ENCODE results near the gene CNOT6. TPM values are rescaled to one million over a fixed set of nuclear protein-coding genes. Genes with fewer than 3 reads are reported as not detected.

CNOT6 gene
- total RNA-seq, 1 donor from 2014 or later = 38.5 TPM

DNA sequence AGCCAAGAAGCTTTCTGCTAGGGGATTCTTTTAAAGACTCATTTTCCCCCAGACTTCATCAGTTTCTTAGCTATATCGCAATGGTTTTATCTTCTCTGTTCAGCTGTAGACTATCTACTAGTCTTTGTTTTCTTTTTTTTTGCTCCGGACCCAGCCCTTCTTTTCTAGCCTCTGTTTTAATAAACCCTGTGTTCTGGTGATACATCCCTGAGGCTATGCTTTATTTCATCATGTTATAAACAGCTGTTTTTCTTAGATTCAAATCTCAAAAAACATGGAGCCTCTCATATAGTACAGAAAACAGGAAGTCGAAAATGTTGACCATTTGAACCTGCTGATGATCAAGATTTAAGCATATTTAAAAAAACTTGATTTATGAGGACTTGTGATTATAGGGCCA lies 59.4 kb downstream of the CNOT6 start:
- no peak overlapping the region for H3K4me3 ChIP-seq
- peaks cover 27% of the 10 kb centered on the region for H3K36me3 ChIP-seq
- H3K27me3 ChIP-seq = no peaks in the 10 kb centered on the region
- H4K20me1 ChIP-seq (ENCODE audit: low read depth) = peaks cover 20% of the 10 kb centered on the region
- DNase-seq (ENCODE audit: low spot score) = no peak
- H3K36me3 Mint-ChIP-seq = peaks cover 54% of the 10 kb centered on the region
- TF ChIP-seq, protein P1, sequence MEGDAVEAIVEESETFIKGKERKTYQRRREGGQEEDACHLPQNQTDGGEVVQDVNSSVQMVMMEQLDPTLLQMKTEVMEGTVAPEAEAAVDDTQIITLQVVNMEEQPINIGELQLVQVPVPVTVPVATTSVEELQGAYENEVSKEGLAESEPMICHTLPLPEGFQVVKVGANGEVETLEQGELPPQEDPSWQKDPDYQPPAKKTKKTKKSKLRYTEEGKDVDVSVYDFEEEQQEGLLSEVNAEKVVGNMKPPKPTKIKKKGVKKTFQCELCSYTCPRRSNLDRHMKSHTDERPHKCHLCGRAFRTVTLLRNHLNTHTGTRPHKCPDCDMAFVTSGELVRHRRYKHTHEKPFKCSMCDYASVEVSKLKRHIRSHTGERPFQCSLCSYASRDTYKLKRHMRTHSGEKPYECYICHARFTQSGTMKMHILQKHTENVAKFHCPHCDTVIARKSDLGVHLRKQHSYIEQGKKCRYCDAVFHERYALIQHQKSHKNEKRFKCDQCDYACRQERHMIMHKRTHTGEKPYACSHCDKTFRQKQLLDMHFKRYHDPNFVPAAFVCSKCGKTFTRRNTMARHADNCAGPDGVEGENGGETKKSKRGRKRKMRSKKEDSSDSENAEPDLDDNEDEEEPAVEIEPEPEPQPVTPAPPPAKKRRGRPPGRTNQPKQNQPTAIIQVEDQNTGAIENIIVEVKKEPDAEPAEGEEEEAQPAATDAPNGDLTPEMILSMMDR (IDR thresholded peaks at IDR 0.05) = no peak
- H3K4me1 ChIP-seq = peaks cover 7% of the 10 kb centered on the region
- no peak overlapping the region for H3K9ac ChIP-seq
- no peaks in the 10 kb centered on the region for H3K27me3 Mint-ChIP-seq (ENCODE audit: insufficient read depth, low read depth)
- H3K9me3 ChIP-seq (ENCODE audit: low read depth) = no peaks in the 10 kb centered on the region
- peaks cover 3% of the 10 kb centered on the region for H3K9me3 Mint-ChIP-seq
- H3K4me2 ChIP-seq = no peak overlapping the region
- no peak overlapping the region for H3K27ac Mint-ChIP-seq
- peaks cover 71% of the 10 kb centered on the region for H3K79me2 ChIP-seq (ENCODE audit: low read depth)
- H3K4me1 Mint-ChIP-seq = peaks cover 4% of the 10 kb centered on the region
- H3K4me3 Mint-ChIP-seq = no peak overlapping the region
- peak overlapping the region; percentile 31 for H3K27ac ChIP-seq
- H3F3A ChIP-seq (ENCODE audit: low read depth) = no peaks in the 10 kb centered on the region
- no peak overlapping the region for H2AFZ ChIP-seq (replicated peaks)

DNA sequence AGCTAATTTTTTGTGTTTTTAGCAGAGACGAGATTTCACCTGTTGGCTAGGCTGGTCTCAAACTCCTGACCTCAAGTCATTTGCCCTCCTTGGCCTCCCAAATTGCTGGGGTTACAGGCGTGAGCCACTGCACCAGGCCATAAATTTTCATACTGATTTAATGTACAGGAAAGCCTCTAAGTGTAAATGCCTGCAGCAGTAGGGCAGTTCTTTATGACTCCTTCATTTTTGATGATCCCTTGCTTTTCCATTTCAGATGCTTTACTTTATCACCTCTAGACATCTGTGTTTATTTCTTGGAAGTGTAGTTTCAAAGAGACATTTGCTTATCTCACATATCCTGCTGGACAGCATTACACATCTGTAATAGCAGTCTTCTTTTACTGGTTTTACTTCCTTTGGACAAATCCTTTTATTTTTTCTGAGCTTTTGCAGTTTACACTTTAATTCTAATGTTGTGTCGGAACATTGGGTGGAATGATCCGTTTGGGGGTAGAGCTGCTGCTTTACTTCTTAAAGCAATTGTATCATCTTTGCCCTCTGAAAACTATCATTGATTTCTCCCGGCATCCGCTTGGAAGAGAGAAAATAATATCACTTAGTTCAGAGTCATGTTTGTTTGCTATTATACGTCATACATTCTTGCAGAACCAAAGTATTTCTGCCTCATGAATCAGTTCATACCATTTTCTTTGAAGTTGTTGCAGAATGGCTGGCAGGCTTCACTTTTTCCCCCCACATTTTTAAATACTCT lies 61.2 kb downstream of the CNOT6 start:
- no peaks in the 10 kb centered on the region for H3K9me3 ChIP-seq (ENCODE audit: low read depth)
- peaks cover 62% of the 10 kb centered on the region for H3K36me3 Mint-ChIP-seq
- H3K27me3 Mint-ChIP-seq (ENCODE audit: insufficient read depth, low read depth) = no peaks in the 10 kb centered on the region
- no peak for DNase-seq (ENCODE audit: low spot score)
- H3F3A ChIP-seq (ENCODE audit: low read depth) = no peaks in the 10 kb centered on the region
- H3K4me3 Mint-ChIP-seq = no peak overlapping the region
- H2AFZ ChIP-seq (replicated peaks) = no peak overlapping the region
- peaks cover 18% of the 10 kb centered on the region for H4K20me1 ChIP-seq (ENCODE audit: low read depth)
- H3K4me3 ChIP-seq = no peak overlapping the region
- peaks cover 73% of the 10 kb centered on the region for H3K79me2 ChIP-seq (ENCODE audit: low read depth)
- H3K9ac ChIP-seq = no peak overlapping the region
- H3K27me3 ChIP-seq = no peaks in the 10 kb centered on the region
- H3K27ac Mint-ChIP-seq = no peak overlapping the region
- peaks cover 3% of the 10 kb centered on the region for H3K9me3 Mint-ChIP-seq
- peaks cover 4% of the 10 kb centered on the region for H3K4me1 Mint-ChIP-seq
- no peak overlapping the region for H3K27ac ChIP-seq
- no peak overlapping the region for H3K4me2 ChIP-seq
- no peak for TF ChIP-seq EZH2 (IDR thresholded peaks at IDR 0.05)
- TF ChIP-seq EZH2phosphoT487 (IDR thresholded peaks at IDR 0.05) = no peak
- TF ChIP-seq, protein P1 (IDR thresholded peaks at IDR 0.05) = no peak
- peaks cover 28% of the 10 kb centered on the region for H3K36me3 ChIP-seq
- H3K4me1 ChIP-seq = peaks cover 7% of the 10 kb centered on the region

DNA sequence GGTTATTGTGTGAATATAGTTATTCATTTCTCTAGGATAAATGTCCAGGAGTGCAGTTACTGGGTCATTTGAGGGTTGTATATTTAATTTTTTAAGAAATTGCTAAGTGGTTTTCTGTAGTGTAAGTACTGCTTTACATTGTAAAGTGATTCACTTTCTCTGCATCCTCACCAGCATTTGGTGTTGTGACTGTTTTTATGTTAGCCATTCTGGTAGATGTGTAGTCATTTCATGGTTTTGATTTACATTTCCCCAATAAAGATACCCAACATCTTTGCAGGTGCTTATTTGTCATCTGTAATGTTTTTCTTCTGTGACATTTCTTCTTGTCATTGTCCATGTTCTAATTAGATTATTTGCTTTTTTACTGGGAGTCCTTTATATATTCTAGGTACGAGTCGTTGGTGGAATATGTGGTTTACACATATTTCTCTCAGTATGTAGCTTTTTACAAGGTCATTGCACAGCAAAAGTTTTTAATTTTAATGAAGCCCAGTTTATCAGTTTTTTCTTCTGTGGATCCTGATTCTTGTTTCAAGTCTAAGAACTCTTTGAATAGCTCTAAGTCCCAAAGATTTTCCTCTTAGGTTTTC lies 63.1 kb downstream of the CNOT6 start:
- H2AFZ ChIP-seq (replicated peaks) = no peak overlapping the region
- Mint-ChIP-seq H3K4me3 (no peak overlapping the region), H3K27me3 (ENCODE audit: insufficient read depth, low read depth) (peaks cover 2% of the 10 kb centered on the region), H3K27ac (no peak overlapping the region), H3K36me3 (peaks cover 68% of the 10 kb centered on the region), H3K9me3 (peaks cover 3% of the 10 kb centered on the region), H3K4me1 (peaks cover 4% of the 10 kb centered on the region)
- H3K79me2 ChIP-seq (ENCODE audit: low read depth) = peaks cover 76% of the 10 kb centered on the region
- H3K4me3 ChIP-seq = no peak overlapping the region
- H3K27ac ChIP-seq = no peak overlapping the region
- H4K20me1 ChIP-seq (ENCODE audit: low read depth) = peaks cover 18% of the 10 kb centered on the region
- H3K27me3 ChIP-seq = no peaks in the 10 kb centered on the region
- H3K4me2 ChIP-seq = no peak overlapping the region
- TF ChIP-seq, protein P1 (IDR thresholded peaks at IDR 0.05) = no peak
- TF ChIP-seq EZH2phosphoT487 (IDR thresholded peaks at IDR 0.05) (no peak), EZH2 (IDR thresholded peaks at IDR 0.05) (no peak)
- DNase-seq (ENCODE audit: low spot score) = no peak
- peaks cover 7% of the 10 kb centered on the region for H3K4me1 ChIP-seq
- no peaks in the 10 kb centered on the region for H3F3A ChIP-seq (ENCODE audit: low read depth)
- H3K9me3 ChIP-seq (ENCODE audit: low read depth) = no peaks in the 10 kb centered on the region
- peaks cover 24% of the 10 kb centered on the region for H3K36me3 ChIP-seq
- H3K9ac ChIP-seq = no peak overlapping the region
